Measurements from ENCODE around the gene MERTK. TPM values are rescaled to one million over a fixed set of nuclear protein-coding genes. Genes with fewer than 3 reads are reported as not detected.

The MERTK gene
- total RNA-seq, 6 experiments from 2014 or later: not detected

GRCh38 chr2:111985514-111985913, 87.1 kb downstream of the MERTK start:
- Mint-ChIP-seq H3K4me3 (no peak overlapping the region), H3K27me3 (ENCODE audit: insufficient read depth) (peaks cover 38% of the 10 kb centered on the region), H3K27ac (no peak overlapping the region), H3K9me3 (no peaks in the 10 kb centered on the region), H3K4me1 (ENCODE audit: low read depth) (peaks cover 7% of the 10 kb centered on the region; the same call in 1 of the 2 replicates), H3K36me3 (ENCODE audit: low read depth) (no peaks in the 10 kb centered on the region)
- no peak for TF ChIP-seq CTCF (IDR thresholded peaks at IDR 0.05)
- no peak for DNase-seq

- TF ChIP-seq CTCF (IDR thresholded peaks at IDR 0.05): no peak
- H3K27me3 Mint-ChIP-seq (ENCODE audit: insufficient read depth): peaks cover 36% of the 10 kb centered on the region
- H3K4me1 Mint-ChIP-seq (ENCODE audit: low read depth): peaks cover 7% of the 10 kb centered on the region; the same call in 1 of the 2 replicates
- no peaks in the 10 kb centered on the region for H3K36me3 Mint-ChIP-seq (ENCODE audit: low read depth)
- no peaks in the 10 kb centered on the region for H3K9me3 Mint-ChIP-seq
- DNase-seq: peak; percentile 13
- no peak overlapping the region for H3K27ac Mint-ChIP-seq
- no peak overlapping the region for H3K4me3 Mint-ChIP-seq
Measured at GRCh38 chr2:111986116-111986900, 87.9 kb downstream of the MERTK start.

GRCh38 chr2:111990375-111990774, 92.0 kb downstream of the MERTK start:
- no peaks in the 10 kb centered on the region for H3K9me3 Mint-ChIP-seq
- no peak for TF ChIP-seq CTCF (IDR thresholded peaks at IDR 0.05)
- peaks cover 42% of the 10 kb centered on the region for H3K27me3 Mint-ChIP-seq (ENCODE audit: insufficient read depth)
- no peak overlapping the region for H3K27ac Mint-ChIP-seq
- H3K36me3 Mint-ChIP-seq (ENCODE audit: low read depth): no peaks in the 10 kb centered on the region
- H3K4me3 Mint-ChIP-seq: no peak overlapping the region
- no peaks in the 10 kb centered on the region; the same call in 1 of the 2 replicates for H3K4me1 Mint-ChIP-seq (ENCODE audit: low read depth)
- no peak for DNase-seq

- no peak overlapping the region for H3K4me3 Mint-ChIP-seq
- H3K4me1 Mint-ChIP-seq (ENCODE audit: low read depth): no peaks in the 10 kb centered on the region; the same call in 1 of the 2 replicates
Measured at GRCh38 chr2:111990856-111991255, 92.4 kb downstream of the MERTK start.

GRCh38 chr2:111994042-111994441, 95.6 kb downstream of the MERTK start:
- no peak overlapping the region for H3K4me3 Mint-ChIP-seq
- no peak overlapping the region for H3K27ac Mint-ChIP-seq
- no peak for TF ChIP-seq CTCF (IDR thresholded peaks at IDR 0.05)
- H3K9me3 Mint-ChIP-seq: no peaks in the 10 kb centered on the region
- no peak for DNase-seq
- H3K36me3 Mint-ChIP-seq (ENCODE audit: low read depth): no peaks in the 10 kb centered on the region
- no peaks in the 10 kb centered on the region for H3K4me1 Mint-ChIP-seq (ENCODE audit: low read depth)
- peaks cover 32% of the 10 kb centered on the region for H3K27me3 Mint-ChIP-seq (ENCODE audit: insufficient read depth)

More at GRCh38 chr2:111990856-111991255, 92.4 kb downstream of the MERTK start:
- Mint-ChIP-seq H3K36me3 (ENCODE audit: low read depth) (no peaks in the 10 kb centered on the region), H3K9me3 (no peaks in the 10 kb centered on the region), H3K27me3 (ENCODE audit: insufficient read depth) (peaks cover 41% of the 10 kb centered on the region), H3K27ac (no peak overlapping the region)
- no peak for TF ChIP-seq CTCF (IDR thresholded peaks at IDR 0.05)
- no peak for DNase-seq

All from HFFc6 (cell line).